ENCODE data around the gene SCRT2.
A peak's percentile ranks its signal among the peaks of the same experiment; 100 is the strongest.
"Not testable (repeated sequence)": the region's sequence is repeated elsewhere in the genome, so short reads cannot be mapped to it uniquely, and the experiment has no call there.

SCRT2 gene

GRCh38 chr20:645318-646106, 30.1 kb downstream of the SCRT2 start:
- Histone ChIP-seq H2BK5ac (ENCODE audit: low read depth, low read length, poor library complexity, severe bottlenecking) (no peak overlapping the region), H3K9ac (ENCODE audit: low read length) (no peak overlapping the region), H3K23ac (ENCODE audit: low read length in 2 of 2) (no peak overlapping the region), H3K79me1 (replicated peaks; ENCODE audit: low read length, poor library complexity, severe bottlenecking) (peaks cover 26% of the 10 kb centered on the region), H2BK120ac (ENCODE audit: low read depth, low read length) (no peak overlapping the region), H2AFZ (ENCODE audit: low read depth, low read length) (no peak overlapping the region), H3K4ac (ENCODE audit: low read depth in 1 of 2, low read length in 2 of 2) (no peak overlapping the region), H2BK12ac (ENCODE audit: low read length in 2 of 2) (no peak overlapping the region), H3K4me3 (ENCODE audit: insufficient read depth in 1 of 2, low read depth in 1 of 2, low read length in 2 of 2) (no peak overlapping the region), H3K27me3 (ENCODE audit: control insufficient read depth in 1 of 2, insufficient read depth in 1 of 2, low read length in 2 of 2) (peaks cover 11 to 14% of the 10 kb centered on the region in 2 experiments), H3K14ac (ENCODE audit: low read length in 2 of 2) (no peak overlapping the region), H3K18ac (ENCODE audit: low read depth in 1 of 2, low read length in 2 of 2) (no peak overlapping the region), H3K9me3 (ENCODE audit: control insufficient read depth, low read length) (peaks cover 5% of the 10 kb centered on the region), H3K36me3 (ENCODE audit: control insufficient read depth in 1 of 2, insufficient read depth in 2 of 2, low read depth in 1 of 2, low read length in 2 of 2) (peaks cover 28 to 39% of the 10 kb centered on the region in 2 experiments), H3K4me1 (ENCODE audit: control insufficient read depth, insufficient read depth, low read depth, low read length) (peaks cover 10% of the 10 kb centered on the region), H4K91ac (ENCODE audit: low read length) (no peak overlapping the region), H3K27ac (ENCODE audit: low read length, poor library complexity, severe bottlenecking) (no peak overlapping the region), H2AK5ac (ENCODE audit: low read length, severe bottlenecking) (no peak overlapping the region), H4K8ac (ENCODE audit: low read length) (peak overlapping the region; percentile 46), H3K4me2 (ENCODE audit: low read length, poor library complexity, severe bottlenecking) (no peak overlapping the region), H2BK15ac (ENCODE audit: low read depth, poor library complexity, severe bottlenecking) (no peak overlapping the region)
- WGBS, result 19% methylated on average over 16 of the region's 20 CpGs
- DNase-seq, result peak; percentile 65

GRCh38 chr20:644692-645317, 30.8 kb downstream of the SCRT2 start:
- H2AK5ac ChIP-seq (ENCODE audit: low read length, severe bottlenecking), result no peak overlapping the region
- peaks cover 21 to 32% of the 10 kb centered on the region in 2 experiments for H3K36me3 ChIP-seq (ENCODE audit: control insufficient read depth in 1 of 2, insufficient read depth in 2 of 2, low read depth in 1 of 2, low read length in 2 of 2)
- H2BK12ac ChIP-seq (ENCODE audit: low read length in 2 of 2), result no peak overlapping the region
- H3K9ac ChIP-seq (ENCODE audit: low read length), result no peak overlapping the region
- WGBS, result 70% methylated on average over 6 of the region's 11 CpGs
- H3K79me1 ChIP-seq (replicated peaks; ENCODE audit: low read length, poor library complexity, severe bottlenecking), result peaks cover 20% of the 10 kb centered on the region
- no peak for DNase-seq
- peaks cover 10% of the 10 kb centered on the region for H3K4me1 ChIP-seq (ENCODE audit: control insufficient read depth, insufficient read depth, low read depth, low read length)
- H3K18ac ChIP-seq (ENCODE audit: low read depth in 1 of 2, low read length in 2 of 2), result no peak overlapping the region
- H3K9me3 ChIP-seq (ENCODE audit: control insufficient read depth, low read length), result peaks cover 5% of the 10 kb centered on the region
- H3K14ac ChIP-seq (ENCODE audit: low read length in 2 of 2), result no peak overlapping the region
- H3K4me2 ChIP-seq (ENCODE audit: low read length, poor library complexity, severe bottlenecking), result no peak overlapping the region
- H4K91ac ChIP-seq (ENCODE audit: low read length), result no peak overlapping the region
- H3K27ac ChIP-seq (ENCODE audit: low read length, poor library complexity, severe bottlenecking), result no peak overlapping the region
- peaks cover 11 to 14% of the 10 kb centered on the region in 2 experiments for H3K27me3 ChIP-seq (ENCODE audit: control insufficient read depth in 1 of 2, insufficient read depth in 1 of 2, low read length in 2 of 2)
- no peak overlapping the region for H2BK120ac ChIP-seq (ENCODE audit: low read depth, low read length)
- H2BK5ac ChIP-seq (ENCODE audit: low read depth, low read length, poor library complexity, severe bottlenecking), result no peak overlapping the region
- H3K4me3 ChIP-seq (ENCODE audit: insufficient read depth in 1 of 2, low read depth in 1 of 2, low read length in 2 of 2), result no peak overlapping the region
- H4K8ac ChIP-seq (ENCODE audit: low read length), result no peak overlapping the region
- no peak overlapping the region for H2BK15ac ChIP-seq (ENCODE audit: low read depth, poor library complexity, severe bottlenecking)
- no peak overlapping the region for H2AFZ ChIP-seq (ENCODE audit: low read depth, low read length)
- H3K23ac ChIP-seq (ENCODE audit: low read length in 2 of 2), result no peak overlapping the region
- H3K4ac ChIP-seq (ENCODE audit: low read depth in 1 of 2, low read length in 2 of 2), result no peak overlapping the region

- Histone ChIP-seq H3K27ac (ENCODE audit: low read length, poor library complexity, severe bottlenecking) (no peak overlapping the region), H3K9me3 (ENCODE audit: control insufficient read depth, low read length) (peaks cover 2% of the 10 kb centered on the region), H2BK120ac (ENCODE audit: low read depth, low read length) (no peak overlapping the region), H3K4me3 (ENCODE audit: insufficient read depth in 1 of 2, low read depth in 1 of 2, low read length in 2 of 2) (peak overlapping the region; percentile 39 to 63), H3K23ac (ENCODE audit: low read length in 2 of 2) (peak overlapping the region in 1 of 2 experiments; percentile 16), H3K18ac (ENCODE audit: low read depth in 1 of 2, low read length in 2 of 2) (peak overlapping the region in 1 of 2 experiments; percentile 48), H2AFZ (ENCODE audit: low read depth, low read length) (no peak overlapping the region), H3K4me2 (ENCODE audit: low read length, poor library complexity, severe bottlenecking) (peak overlapping the region; percentile 56), H3K4ac (ENCODE audit: low read depth in 1 of 2, low read length in 2 of 2) (no peak overlapping the region), H3K27me3 (ENCODE audit: control insufficient read depth in 1 of 2, insufficient read depth in 1 of 2, low read length in 2 of 2) (peaks cover 13 to 14% of the 10 kb centered on the region in 2 experiments), H3K79me1 (replicated peaks; ENCODE audit: low read length, poor library complexity, severe bottlenecking) (peaks cover 5% of the 10 kb centered on the region), H3K9ac (ENCODE audit: low read length) (no peak overlapping the region), H2AK5ac (ENCODE audit: low read length, severe bottlenecking) (no peak overlapping the region), H4K8ac (ENCODE audit: low read length) (no peak overlapping the region), H3K36me3 (ENCODE audit: control insufficient read depth in 1 of 2, insufficient read depth in 2 of 2, low read depth in 1 of 2, low read length in 2 of 2) (peaks cover 8 to 11% of the 10 kb centered on the region in 2 experiments), H2BK12ac (ENCODE audit: low read length in 2 of 2) (peak overlapping the region in 1 of 2 experiments; percentile 46), H4K91ac (ENCODE audit: low read length) (no peak overlapping the region), H3K14ac (ENCODE audit: low read length in 2 of 2) (peak overlapping the region in 1 of 2 experiments; percentile 9), H2BK15ac (ENCODE audit: low read depth, poor library complexity, severe bottlenecking) (no peak overlapping the region), H3K4me1 (ENCODE audit: control insufficient read depth, insufficient read depth, low read depth, low read length) (peaks cover 10% of the 10 kb centered on the region), H2BK5ac (ENCODE audit: low read depth, low read length, poor library complexity, severe bottlenecking) (no peak overlapping the region)
- no peak for DNase-seq
- WGBS, result 37% methylated on average over 55 of the region's 57 CpGs
Measured at GRCh38 chr20:642398-643174, 33.0 kb downstream of the SCRT2 start.

GRCh38 chr20:642013-642397, 33.6 kb downstream of the SCRT2 start:
- H3K18ac ChIP-seq (ENCODE audit: low read depth in 1 of 2, low read length in 2 of 2); H2AK5ac ChIP-seq (ENCODE audit: low read length, severe bottlenecking); H4K8ac ChIP-seq (ENCODE audit: low read length); H3K27ac ChIP-seq (ENCODE audit: low read length, poor library complexity, severe bottlenecking); DNase-seq; H3K9me3 ChIP-seq (ENCODE audit: control insufficient read depth, low read length); H3K9ac ChIP-seq (ENCODE audit: low read length); H3K36me3 ChIP-seq (ENCODE audit: control insufficient read depth in 1 of 2, insufficient read depth in 2 of 2, low read depth in 1 of 2, low read length in 2 of 2); H3K79me1 ChIP-seq (replicated peaks; ENCODE audit: low read length, poor library complexity, severe bottlenecking); H3K4ac ChIP-seq (ENCODE audit: low read depth in 1 of 2, low read length in 2 of 2); H2BK5ac ChIP-seq (ENCODE audit: low read depth, low read length, poor library complexity, severe bottlenecking); H3K14ac ChIP-seq (ENCODE audit: low read length in 2 of 2); H3K4me3 ChIP-seq (ENCODE audit: insufficient read depth in 1 of 2, low read depth in 1 of 2, low read length in 2 of 2); H4K91ac ChIP-seq (ENCODE audit: low read length); H2BK15ac ChIP-seq (ENCODE audit: low read depth, poor library complexity, severe bottlenecking); H2AFZ ChIP-seq (ENCODE audit: low read depth, low read length); H3K4me1 ChIP-seq (ENCODE audit: control insufficient read depth, insufficient read depth, low read depth, low read length); H3K23ac ChIP-seq (ENCODE audit: low read length in 2 of 2); H3K4me2 ChIP-seq (ENCODE audit: low read length, poor library complexity, severe bottlenecking); H2BK120ac ChIP-seq (ENCODE audit: low read depth, low read length); H2BK12ac ChIP-seq (ENCODE audit: low read length in 2 of 2): not testable (repeated sequence)
- WGBS, result no CpG with 5 or more reads among the region's 13 CpGs
- peaks cover 17 to 19% of the 10 kb centered on the region in 2 experiments for H3K27me3 ChIP-seq (ENCODE audit: control insufficient read depth in 1 of 2, insufficient read depth in 1 of 2, low read length in 2 of 2)

Data from mesenchymal stem cell (in vitro differentiated cells and primary cell).